BJ (cell line): ENCODE data around the gene UBE2J2. TPM values are rescaled to one million over a fixed set of nuclear protein-coding genes. Genes with fewer than 3 reads are reported as not detected.

Experiments used
- CTCF ChIA-PET: fragments of 350-600 bp; formaldehyde crosslinking; extraction: SDS; loops from one replicate; lab custom pipeline; 2021; ENCODE audit warnings: antibody characterized with exemption, inconsistent platforms; lab: Yijun Ruan, JAX
- POLR2A ChIA-PET: fragments of 300-600 bp; sonication (Branson Sonifier 250); formaldehyde crosslinking; extraction: SDS; loops from one replicate; lab custom pipeline; 2021; ENCODE audit warnings: antibody characterized with exemption; lab: Charles Lee
- DNase-seq: peaks from one replicate; pipeline ENCODE4 v3.0.0-alpha.2; 2011; ENCODE audit warnings: low read depth
- H3K27me3 ChIP-seq: 2 replicates; pipeline ENCODE4 v1.6.0; 2011; ENCODE audit warnings: low read length; ENCODE audit not compliant: control insufficient read depth, insufficient read depth
- H3K36me3 ChIP-seq: 2 replicates; pipeline ENCODE4 v1.5.1; 2011; ENCODE audit warnings: low read length; ENCODE audit not compliant: control insufficient read depth, insufficient read depth
- H3K4me3 ChIP-seq: 2 replicates; pipeline ENCODE4 v1.5.1; 2011; ENCODE audit warnings: low read depth, mild to moderate bottlenecking, control low read depth, low read length
- CTCF ChIP-seq: IDR thresholded peaks from 2 replicates; pipeline ENCODE4 v1.5.1; 2011; ENCODE audit warnings: low read depth, mild to moderate bottlenecking, control low read depth, inconsistent platforms, low read length, moderate library complexity; ENCODE audit not compliant: insufficient read depth
- polyA plus RNA-seq: library from polyadenylated mRNA; depleted of rRNA; stranded (reverse); fragments of >200 nt; gene quantifications from 2 replicates; pipeline ENCODE4 v1.2.3, GENCODE V29; 2011

Gene UBE2J2
- polyA plus RNA-seq, 1 experiment: 25.7 TPM

DNA sequence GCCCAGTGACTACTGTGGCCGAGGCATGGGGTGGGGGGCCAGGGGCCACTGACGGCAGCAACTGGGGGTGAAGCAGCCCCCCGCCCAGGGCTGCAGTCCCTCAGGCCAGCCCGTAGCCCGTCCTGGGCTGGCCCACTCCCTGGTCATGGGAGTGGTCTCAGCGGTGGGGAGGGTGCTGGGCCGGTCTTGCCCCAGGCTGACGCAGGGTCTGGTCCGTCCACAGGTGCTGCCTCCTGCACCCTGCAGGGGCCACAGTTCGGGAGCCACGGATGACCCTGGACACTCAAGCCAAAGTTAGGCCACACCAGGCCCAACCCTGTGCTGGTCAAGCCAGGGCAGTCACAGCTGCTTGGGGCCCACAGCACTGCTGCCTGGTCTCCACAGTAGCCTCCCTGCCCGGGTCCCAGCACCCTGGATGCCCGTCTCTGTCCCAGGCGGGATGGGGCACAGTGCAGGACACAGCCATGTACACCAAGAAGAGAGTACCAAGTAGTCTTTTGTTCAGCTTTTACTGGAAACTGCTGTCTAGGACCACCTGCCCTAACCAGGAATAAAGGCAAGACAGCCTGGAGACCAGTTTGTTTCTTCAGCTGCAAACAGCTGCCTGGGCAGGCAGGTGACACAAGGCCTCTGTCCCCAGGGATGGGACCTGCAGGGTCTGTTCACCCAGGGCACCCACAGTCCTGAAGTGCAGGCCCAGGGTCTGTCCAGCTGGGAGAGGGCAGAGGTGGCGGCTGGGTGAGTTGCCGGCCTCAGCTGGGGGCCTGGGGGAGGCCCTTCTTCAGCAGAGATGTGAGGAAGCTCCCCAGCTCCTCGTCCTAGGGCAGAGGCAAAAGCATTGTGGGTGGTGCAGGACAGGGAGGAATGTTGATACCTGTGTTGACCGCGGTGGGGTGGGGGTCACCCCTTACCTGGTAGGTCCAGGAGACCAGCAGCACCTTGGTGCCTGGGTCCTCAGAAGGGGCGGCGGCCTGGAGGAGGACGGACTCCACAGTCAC is 37.8 kb upstream of the UBE2J2 start:
- peaks cover 35% of the 10 kb centered on the region for H3K36me3 ChIP-seq
- no peak overlapping the region for H3K4me3 ChIP-seq
- H3K27me3 ChIP-seq: no peaks in the 10 kb centered on the region
- TF ChIP-seq CTCF: no peak
- ChIA-PET CTCF (no interaction called here), POLR2A (interaction anchor here (0.7 kb wide), 1 partner anchor 19 kb away, joined by 3 read pairs; no protein-coding TSS in a partner anchor)
- no peak for DNase-seq

- no peak for TF ChIP-seq CTCF
- H3K36me3 ChIP-seq: peaks cover 35% of the 10 kb centered on the region
- H3K27me3 ChIP-seq: no peaks in the 10 kb centered on the region
- DNase-seq: no peak
- no peak overlapping the region for H3K4me3 ChIP-seq
- ChIA-PET POLR2A (no interaction called here), CTCF (interaction anchor here (0.6 kb wide), 1 partner anchor 61 kb away, joined by 3 read pairs; no protein-coding TSS in a partner anchor)
Measured at GRCh38 chr1:1310476-1311053, 36.9 kb upstream of the UBE2J2 start.

- CTCF ChIA-PET: interaction anchor here (0.6 to 1.1 kb wide), 2 partner anchors 61 to 62 kb away, joined by 3 read pairs; no protein-coding TSS in a partner anchor
- H3K27me3 ChIP-seq: no peaks in the 10 kb centered on the region
- no peak for DNase-seq
- no peak for TF ChIP-seq CTCF
- peaks cover 35% of the 10 kb centered on the region for H3K36me3 ChIP-seq
- H3K4me3 ChIP-seq: no peak overlapping the region
- POLR2A ChIA-PET: no interaction called here
Measured at GRCh38 chr1:1310109-1310385, 36.4 kb upstream of the UBE2J2 start.

DNA sequence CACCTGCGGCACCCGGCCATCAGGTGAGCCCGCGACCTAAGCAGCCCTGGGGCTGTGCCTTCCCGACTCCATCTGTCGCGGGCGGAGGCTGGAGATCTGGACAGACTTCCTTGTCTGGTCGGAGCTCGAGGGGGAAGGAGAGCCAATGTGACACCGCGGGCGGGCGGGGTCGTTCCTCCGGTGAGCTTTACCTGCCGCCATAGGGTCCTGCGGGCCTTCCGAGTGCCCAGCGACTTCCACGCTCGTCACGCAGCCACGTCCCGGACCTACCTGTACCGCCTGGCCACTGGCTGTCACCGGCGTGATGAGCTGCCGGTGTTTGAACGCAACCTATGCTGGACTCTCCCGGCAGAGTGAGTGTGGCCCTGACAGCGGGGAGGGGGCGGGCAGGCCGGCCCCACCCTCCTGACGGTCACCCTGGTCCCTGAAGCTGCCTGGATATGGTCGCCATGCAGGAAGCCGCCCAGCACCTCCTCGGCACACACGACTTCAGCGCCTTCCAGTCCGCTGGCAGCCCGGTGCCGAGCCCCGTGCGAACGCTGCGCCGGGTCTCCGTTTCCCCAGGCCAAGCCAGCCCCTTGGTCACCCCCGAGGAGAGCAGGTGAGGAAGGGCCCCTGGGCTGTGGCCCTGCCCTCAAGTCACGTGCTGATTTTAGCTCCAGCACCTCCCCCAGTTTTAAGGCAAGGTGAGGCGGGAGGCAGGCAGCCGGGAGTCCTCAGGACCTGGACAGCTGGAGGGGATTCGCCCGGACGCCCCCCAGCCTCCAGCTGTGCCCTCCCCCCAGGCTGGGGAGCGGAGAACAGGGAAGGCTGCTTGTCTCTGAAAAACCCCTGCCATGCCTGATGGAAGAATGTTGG is 35.8 kb upstream of the UBE2J2 start:
- peaks cover 33% of the 10 kb centered on the region for H3K36me3 ChIP-seq
- no peak for DNase-seq
- TF ChIP-seq CTCF: no peak
- no peaks in the 10 kb centered on the region for H3K27me3 ChIP-seq
- ChIA-PET CTCF (interaction anchor here (0.6 to 1.1 kb wide), 3 partner anchors 62 to 187 kb away, joined by 3 read pairs; no protein-coding TSS in a partner anchor), POLR2A (interaction anchor here (0.6 kb wide), 2 partner anchors 48 to 53 kb away, joined by 3 read pairs; no protein-coding TSS in a partner anchor)
- H3K4me3 ChIP-seq: peak overlapping the region; percentile 88
